HFF-Myc (cell line): Measurements from ENCODE around the gene ZBTB47.

Experiments
- DNase-seq: peaks from one replicate; pipeline ENCODE4 v3.0.0-alpha.2; 2011; ENCODE audit warnings: low read depth; ENCODE audit errors: extremely low read depth
- H3K4me3 ChIP-seq: replicated peaks from 2 replicates; pipeline ENCODE4 v1.5.1; 2011; ENCODE audit warnings: low read depth, mild to moderate bottlenecking, control low read depth, low read length
- TF ChIP-seq, protein P1 (sequence below): IDR thresholded peaks from 2 replicates; pipeline ENCODE4 v1.5.1; 2012; ENCODE audit warnings: mild to moderate bottlenecking, low read depth, low read length, control low read depth; ENCODE audit errors: missing control alignments

ZBTB47 gene

DNA sequence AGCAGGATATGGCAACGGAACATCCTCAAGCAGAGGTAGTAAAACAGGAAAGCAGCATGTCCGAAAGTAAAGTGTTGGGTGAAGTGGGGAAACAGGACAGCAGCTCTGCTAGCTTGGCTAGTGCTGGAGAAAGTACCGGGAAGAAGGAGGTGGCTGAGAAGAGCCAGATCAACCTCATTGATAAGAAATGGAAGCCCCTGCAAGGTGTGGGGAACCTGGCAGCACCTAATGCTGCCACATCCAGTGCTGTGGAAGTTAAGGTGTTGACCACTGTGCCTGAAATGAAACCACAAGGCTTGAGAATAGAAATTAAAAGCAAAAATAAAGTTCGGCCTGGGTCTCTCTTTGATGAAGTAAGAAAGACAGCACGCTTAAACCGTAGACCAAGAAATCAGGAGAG, 14.3 kb upstream of the ZBTB47 start:
- TF ChIP-seq, protein P1, sequence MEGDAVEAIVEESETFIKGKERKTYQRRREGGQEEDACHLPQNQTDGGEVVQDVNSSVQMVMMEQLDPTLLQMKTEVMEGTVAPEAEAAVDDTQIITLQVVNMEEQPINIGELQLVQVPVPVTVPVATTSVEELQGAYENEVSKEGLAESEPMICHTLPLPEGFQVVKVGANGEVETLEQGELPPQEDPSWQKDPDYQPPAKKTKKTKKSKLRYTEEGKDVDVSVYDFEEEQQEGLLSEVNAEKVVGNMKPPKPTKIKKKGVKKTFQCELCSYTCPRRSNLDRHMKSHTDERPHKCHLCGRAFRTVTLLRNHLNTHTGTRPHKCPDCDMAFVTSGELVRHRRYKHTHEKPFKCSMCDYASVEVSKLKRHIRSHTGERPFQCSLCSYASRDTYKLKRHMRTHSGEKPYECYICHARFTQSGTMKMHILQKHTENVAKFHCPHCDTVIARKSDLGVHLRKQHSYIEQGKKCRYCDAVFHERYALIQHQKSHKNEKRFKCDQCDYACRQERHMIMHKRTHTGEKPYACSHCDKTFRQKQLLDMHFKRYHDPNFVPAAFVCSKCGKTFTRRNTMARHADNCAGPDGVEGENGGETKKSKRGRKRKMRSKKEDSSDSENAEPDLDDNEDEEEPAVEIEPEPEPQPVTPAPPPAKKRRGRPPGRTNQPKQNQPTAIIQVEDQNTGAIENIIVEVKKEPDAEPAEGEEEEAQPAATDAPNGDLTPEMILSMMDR = no peak
- DNase-seq = no peak
- H3K4me3 ChIP-seq = no peak overlapping the region

DNA sequence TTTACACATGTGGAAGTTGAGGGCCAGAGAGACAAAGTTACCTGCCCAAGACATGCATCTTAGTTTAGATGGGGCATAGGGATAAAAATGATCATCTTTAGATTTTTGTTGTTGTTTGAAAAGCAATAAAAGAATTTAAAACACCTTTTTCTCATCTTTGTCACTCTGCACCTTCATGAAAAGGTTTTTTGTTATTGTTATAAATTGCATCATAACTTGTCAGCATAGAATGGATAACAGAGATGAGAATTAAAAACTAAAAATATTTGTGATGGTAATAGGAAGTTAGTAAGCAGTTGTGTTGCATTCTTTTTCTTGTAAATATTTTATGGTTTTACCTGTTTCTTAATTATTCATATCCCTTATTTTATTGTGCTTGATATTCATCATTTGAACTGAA, 13.4 kb upstream of the ZBTB47 start:
- no peak overlapping the region for H3K4me3 ChIP-seq
- no peak for DNase-seq
- TF ChIP-seq, protein P1 = no peak

DNA sequence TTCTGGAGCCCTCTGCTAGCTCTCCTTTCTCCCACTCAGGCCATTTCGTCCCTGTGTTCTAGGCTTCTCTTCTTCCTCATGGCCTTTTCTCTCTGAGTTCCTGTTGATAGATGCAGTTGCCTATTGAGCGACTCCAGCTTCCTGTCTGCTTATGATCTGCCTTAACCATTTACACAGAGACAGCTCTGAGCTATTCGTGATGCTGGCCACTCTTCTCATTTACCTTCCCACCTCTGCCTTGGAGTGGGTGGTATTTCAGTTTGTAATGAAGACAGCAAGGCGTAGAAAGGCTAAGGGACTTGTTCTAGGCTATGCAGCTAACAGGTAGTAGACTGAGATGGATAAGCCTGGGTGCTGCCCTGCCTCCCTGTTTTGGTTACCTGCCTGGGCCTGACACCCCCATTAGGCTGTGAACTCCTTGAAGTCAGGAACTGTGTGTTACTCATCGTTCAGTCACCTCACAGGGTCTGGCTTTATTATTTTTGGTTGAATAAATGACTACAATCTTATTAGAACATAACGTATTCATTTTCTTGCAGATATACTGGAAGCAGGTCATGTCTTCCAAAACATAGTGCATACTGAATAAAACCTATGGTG, 12.6 kb upstream of the ZBTB47 start:
- TF ChIP-seq, protein P1 = no peak

DNA sequence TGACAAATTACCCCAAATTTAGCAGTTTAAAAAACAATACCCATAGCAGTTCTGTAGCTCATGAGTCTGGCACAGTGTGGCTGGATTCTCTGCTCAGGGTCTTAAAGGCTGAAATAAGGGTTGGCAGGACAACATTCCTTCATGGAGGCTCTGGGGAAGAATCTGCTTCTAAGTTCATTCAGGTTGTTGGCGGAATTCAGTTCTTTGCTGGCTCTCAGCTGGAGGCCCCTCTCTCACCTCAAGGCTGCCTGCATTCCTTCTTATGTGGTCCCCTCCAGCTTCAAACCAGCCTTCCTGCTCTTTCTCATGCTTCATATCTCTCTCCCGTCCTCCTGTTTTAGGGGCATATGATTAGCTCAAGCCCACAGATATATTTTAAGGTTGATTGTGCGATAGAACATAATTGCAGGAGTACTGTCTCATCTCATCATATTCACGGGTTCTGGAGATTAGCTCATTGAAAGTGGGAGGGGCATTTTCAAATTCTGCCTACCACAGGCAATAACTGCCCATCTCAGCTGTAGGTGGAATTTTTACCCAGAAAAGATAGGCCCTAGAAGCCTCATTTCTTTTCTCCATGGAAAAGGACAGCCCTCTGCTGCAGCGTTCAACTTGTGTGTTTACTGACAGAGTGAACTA, 5.6 kb upstream of the ZBTB47 start:
- TF ChIP-seq, protein P1 = no peak
- DNase-seq = no peak
- no peak overlapping the region for H3K4me3 ChIP-seq

More for the DNA sequence above, 12.6 kb upstream of the ZBTB47 start:
- DNase-seq = no peak
- no peak overlapping the region for H3K4me3 ChIP-seq

DNA sequence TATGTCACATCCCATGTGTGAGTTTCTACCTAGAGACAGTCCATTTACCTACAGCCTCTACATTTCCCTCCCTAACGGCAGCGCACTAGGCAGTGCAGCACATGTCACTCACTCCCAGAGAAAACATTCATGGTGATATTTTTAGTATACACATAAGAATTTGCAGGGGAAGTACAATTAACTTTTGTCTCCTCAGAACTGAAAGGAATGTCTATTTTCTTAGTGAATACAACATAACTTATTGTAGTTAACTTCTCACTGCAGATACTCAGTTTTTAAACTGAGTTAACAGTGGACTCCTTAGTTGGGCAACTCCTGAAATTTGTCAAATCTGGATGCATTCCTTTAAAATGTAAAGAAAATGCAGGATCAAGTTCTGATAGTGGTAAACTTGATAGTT, 4.5 kb upstream of the ZBTB47 start:
- DNase-seq = no peak
- no peak overlapping the region for H3K4me3 ChIP-seq
- TF ChIP-seq, protein P1 = no peak

DNA sequence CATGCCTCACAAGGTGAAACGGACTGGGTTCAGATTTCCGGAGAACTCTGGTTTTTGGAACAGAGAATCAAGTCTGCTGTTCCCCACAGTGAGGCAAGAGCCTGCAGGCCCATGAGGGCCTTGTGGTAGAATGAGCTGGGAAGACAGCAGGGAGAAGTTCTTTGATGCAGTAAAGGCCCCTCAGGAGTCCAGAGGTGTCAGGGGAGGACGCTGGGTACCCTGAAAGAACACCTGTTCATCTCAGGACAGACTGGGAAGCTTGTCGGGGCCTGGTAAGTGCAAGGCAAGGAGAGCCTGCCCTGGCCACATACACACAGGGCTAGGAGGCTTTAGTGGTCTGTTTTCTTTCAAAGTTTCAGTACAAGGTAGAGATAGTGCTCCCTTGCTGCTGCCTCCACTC, 3.7 kb upstream of the ZBTB47 start:
- no peak overlapping the region for H3K4me3 ChIP-seq
- TF ChIP-seq, protein P1 = no peak
- no peak for DNase-seq
